Endodermal cell (in vitro differentiated cells): ENCODE measurements around the gene SPDYC. TPM values are rescaled to one million over a fixed set of nuclear protein-coding genes. Genes with fewer than 3 reads are reported as not detected.

ENCODE experiments used
- DNase-seq: peaks from one replicate; pipeline ENCODE4 v3.0.0-alpha.2; 2017
- H3K27ac ChIP-seq: 2 replicates; pipeline ENCODE4 v1.5.1; 2013; ENCODE audit warnings: mild to moderate bottlenecking, low read depth, low read length, moderate library complexity
- H3K27me3 ChIP-seq: 2 replicates; pipeline ENCODE4 v1.6.1; 2013; ENCODE audit warnings: mild to moderate bottlenecking, low read length, moderate library complexity; ENCODE audit not compliant: insufficient read depth, control insufficient read depth, poor library complexity, severe bottlenecking
- H3K36me3 ChIP-seq: 2 replicates; pipeline ENCODE4 v1.7.0; 2013; ENCODE audit warnings: mild to moderate bottlenecking, low read length, moderate library complexity; ENCODE audit not compliant: control insufficient read depth, insufficient read depth
- H3K4me1 ChIP-seq: one replicate; pipeline ENCODE4 v1.7.0; 2013; ENCODE audit warnings: low read length; ENCODE audit not compliant: control insufficient read depth, insufficient read depth
- H3K4me3 ChIP-seq: 2 replicates; pipeline ENCODE4 v1.5.1; 2013; ENCODE audit warnings: mild to moderate bottlenecking, low read length, moderate library complexity
- H3K9ac ChIP-seq: 2 replicates; pipeline ENCODE4 v1.6.1; 2013; ENCODE audit warnings: mild to moderate bottlenecking, low read length, moderate library complexity; ENCODE audit not compliant: poor library complexity, severe bottlenecking; ENCODE audit errors: extremely low read depth
- H3K9me3 ChIP-seq: 2 replicates; pipeline ENCODE4 v1.6.1; 2013; ENCODE audit warnings: mild to moderate bottlenecking, low read length, moderate library complexity; ENCODE audit not compliant: control insufficient read depth
- H3K27ac Mint-ChIP-seq: 2 replicates; pipeline ENCODE4 v1.8.0; 2020; ENCODE audit warnings: mixed read lengths
- H3K27me3 Mint-ChIP-seq: 2 replicates; pipeline ENCODE4 v1.8.0; 2021; ENCODE audit warnings: mild to moderate bottlenecking, mixed read lengths; ENCODE audit not compliant: insufficient read depth
- H3K36me3 Mint-ChIP-seq: 2 replicates; pipeline ENCODE4 v1.8.0; 2020; ENCODE audit warnings: low read depth, mixed read lengths
- H3K4me1 Mint-ChIP-seq: 2 replicates; pipeline ENCODE4 v1.8.0; 2020; ENCODE audit warnings: mixed read lengths
- H3K4me3 Mint-ChIP-seq: 2 replicates; pipeline ENCODE4 v1.8.0; 2020; ENCODE audit warnings: mild to moderate bottlenecking, moderate library complexity, mixed read lengths
- H3K9me3 Mint-ChIP-seq: 2 replicates; pipeline ENCODE4 v1.8.0; 2020; ENCODE audit warnings: mild to moderate bottlenecking, mixed read lengths
- WGBS, 2 experiments: methylation state at CpG; one replicate each; pipeline versions ENCODE4 v1.1.5 to v1.1.7; 2013; ENCODE audit warnings: missing lambda C conversion rate in 2 of 2, mixed read lengths in 1 of 2; ENCODE audit not compliant: insufficient coverage in 1 of 2, insufficient read length in 1 of 2; 5-methylcytosine and 5-hydroxymethylcytosine counted together
- total RNA-seq, 2 donors: library from RNA; stranded (reverse); fragmentation: NEBNext Ultra II Directional in 1 of 2; extraction: Animal tissue kit (Norgen Biotek cat#: 25700) in 1 of 2; gene quantifications; 2 replicates in 1 of 2; 3 replicates in 1 of 2; pipeline ENCODE4 v1.2.1, GENCODE V29; 2021
- TF ChIP-seq, protein P1 (sequence below): fragments of 200-600 bp; sonication (generic); conservative IDR thresholded peaks from 2 replicates; pipeline ENCODE4 v1.5.0; 2021; ENCODE audit warnings: antibody characterized with exemption, mild to moderate bottlenecking

SPDYC gene
- total RNA-seq, 2 donors from 2014 or later, result 0.46 TPM; not detected in 1

- no peaks in the 10 kb centered on the region for H3K27me3 Mint-ChIP-seq
- H3K36me3 ChIP-seq, result peaks cover 57% of the 10 kb centered on the region
- H3K27ac Mint-ChIP-seq, result no peak overlapping the region
- H3K4me3 Mint-ChIP-seq, result no peak overlapping the region
- peaks cover 5% of the 10 kb centered on the region for H3K4me1 ChIP-seq
- H3K9me3 ChIP-seq, result no peaks in the 10 kb centered on the region
- H3K27me3 ChIP-seq, result no peaks in the 10 kb centered on the region
- TF ChIP-seq, protein P1, sequence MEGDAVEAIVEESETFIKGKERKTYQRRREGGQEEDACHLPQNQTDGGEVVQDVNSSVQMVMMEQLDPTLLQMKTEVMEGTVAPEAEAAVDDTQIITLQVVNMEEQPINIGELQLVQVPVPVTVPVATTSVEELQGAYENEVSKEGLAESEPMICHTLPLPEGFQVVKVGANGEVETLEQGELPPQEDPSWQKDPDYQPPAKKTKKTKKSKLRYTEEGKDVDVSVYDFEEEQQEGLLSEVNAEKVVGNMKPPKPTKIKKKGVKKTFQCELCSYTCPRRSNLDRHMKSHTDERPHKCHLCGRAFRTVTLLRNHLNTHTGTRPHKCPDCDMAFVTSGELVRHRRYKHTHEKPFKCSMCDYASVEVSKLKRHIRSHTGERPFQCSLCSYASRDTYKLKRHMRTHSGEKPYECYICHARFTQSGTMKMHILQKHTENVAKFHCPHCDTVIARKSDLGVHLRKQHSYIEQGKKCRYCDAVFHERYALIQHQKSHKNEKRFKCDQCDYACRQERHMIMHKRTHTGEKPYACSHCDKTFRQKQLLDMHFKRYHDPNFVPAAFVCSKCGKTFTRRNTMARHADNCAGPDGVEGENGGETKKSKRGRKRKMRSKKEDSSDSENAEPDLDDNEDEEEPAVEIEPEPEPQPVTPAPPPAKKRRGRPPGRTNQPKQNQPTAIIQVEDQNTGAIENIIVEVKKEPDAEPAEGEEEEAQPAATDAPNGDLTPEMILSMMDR, result no peak
- no peak overlapping the region for H3K4me3 ChIP-seq
- H3K27ac ChIP-seq, result no peak overlapping the region
- no peak overlapping the region for H3K9ac ChIP-seq
- H3K36me3 Mint-ChIP-seq, result peaks cover 46% of the 10 kb centered on the region
- no peak for DNase-seq
- H3K9me3 Mint-ChIP-seq, result no peaks in the 10 kb centered on the region
- 98 to 100% methylated on average over 7 to 14 of the region's 14 CpGs for WGBS, 2 experiments
- H3K4me1 Mint-ChIP-seq, result peaks cover 15% of the 10 kb centered on the region
Observed at GRCh38 chr11:65210361-65210731, 40.3 kb downstream of the SPDYC start.

DNA sequence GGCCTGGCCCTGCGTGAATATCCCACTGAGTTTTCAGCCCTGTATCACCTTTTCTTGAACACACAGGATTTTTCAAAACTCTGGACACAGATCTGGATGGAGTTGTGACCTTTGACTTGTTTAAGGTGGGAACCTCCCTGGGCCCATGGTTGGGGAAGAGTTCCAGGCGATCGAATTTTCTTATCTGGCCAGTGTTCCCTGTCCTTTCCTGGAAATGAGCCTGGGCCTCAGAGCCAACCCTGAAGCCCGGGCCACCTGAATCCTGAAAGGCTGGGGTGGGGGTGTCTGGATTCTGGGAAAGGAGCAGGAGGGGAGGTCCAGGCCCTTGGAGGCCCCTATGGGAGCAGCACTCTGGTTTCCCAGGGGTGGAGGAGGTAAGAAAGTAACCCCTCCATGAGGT, 40.7 kb downstream of the SPDYC start:
- Mint-ChIP-seq H3K27ac (no peak overlapping the region), H3K4me1 (peaks cover 15% of the 10 kb centered on the region), H3K27me3 (no peaks in the 10 kb centered on the region), H3K4me3 (no peak overlapping the region), H3K36me3 (peaks cover 42% of the 10 kb centered on the region), H3K9me3 (no peaks in the 10 kb centered on the region)
- H3K9ac ChIP-seq, result no peak overlapping the region
- H3K36me3 ChIP-seq, result peaks cover 53% of the 10 kb centered on the region
- H3K27me3 ChIP-seq, result no peaks in the 10 kb centered on the region
- peak; percentile 31 for DNase-seq
- H3K4me3 ChIP-seq, result no peak overlapping the region
- no peaks in the 10 kb centered on the region for H3K9me3 ChIP-seq
- TF ChIP-seq, protein P1, result no peak
- peaks cover 5% of the 10 kb centered on the region for H3K4me1 ChIP-seq
- WGBS, 2 experiments, result 89 to 94% methylated on average over 3 to 4 of the region's 4 CpGs
- H3K27ac ChIP-seq, result no peak overlapping the region

DNA sequence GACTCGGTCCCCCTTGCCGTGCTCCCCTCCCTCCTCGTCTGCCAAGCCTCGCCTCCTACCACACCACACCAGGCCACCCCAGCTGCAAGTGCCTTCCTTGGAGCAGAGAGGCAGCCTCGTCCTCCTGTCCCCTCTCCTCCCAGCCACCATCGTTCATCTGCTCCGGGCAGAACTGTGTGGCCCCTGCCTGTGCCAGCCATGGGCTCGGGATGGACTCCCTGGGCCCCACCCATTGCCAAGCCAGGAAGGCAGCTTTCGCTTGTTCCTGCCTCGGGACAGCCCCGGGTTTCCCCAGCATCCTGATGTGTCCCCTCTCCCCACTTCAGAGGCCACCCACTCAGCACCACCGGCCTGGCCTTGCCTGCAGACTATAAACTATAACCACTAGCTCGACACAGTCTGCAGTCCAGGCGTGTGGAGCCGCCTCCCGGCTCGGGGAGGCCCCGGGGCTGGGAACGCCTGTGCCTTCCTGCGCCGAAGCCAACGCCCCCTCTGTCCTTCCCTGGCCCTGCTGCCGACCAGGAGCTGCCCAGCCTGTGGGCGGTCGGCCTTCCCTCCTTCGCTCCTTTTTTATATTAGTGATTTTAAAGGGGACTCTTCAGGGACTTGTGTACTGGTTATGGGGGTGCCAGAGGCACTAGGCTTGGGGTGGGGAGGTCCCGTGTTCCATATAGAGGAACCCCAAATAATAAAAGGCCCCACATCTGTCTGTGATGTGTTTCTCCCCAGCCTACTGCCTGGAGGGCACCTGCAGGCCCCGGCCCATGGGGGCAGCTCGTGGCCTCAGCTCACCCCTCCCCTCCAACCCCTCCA, 41.5 kb downstream of the SPDYC start:
- no peak overlapping the region for H3K27ac Mint-ChIP-seq
- no peak overlapping the region for H3K9ac ChIP-seq
- peaks cover 45% of the 10 kb centered on the region for H3K36me3 ChIP-seq
- peaks cover 15% of the 10 kb centered on the region for H3K4me1 Mint-ChIP-seq
- H3K27me3 Mint-ChIP-seq, result no peaks in the 10 kb centered on the region
- H3K4me3 ChIP-seq, result no peak overlapping the region
- H3K4me3 Mint-ChIP-seq, result no peak overlapping the region
- no peaks in the 10 kb centered on the region for H3K9me3 ChIP-seq
- peak; percentile 47 for DNase-seq
- no peaks in the 10 kb centered on the region for H3K9me3 Mint-ChIP-seq
- H3K27ac ChIP-seq, result peak overlapping the region; percentile 17
- TF ChIP-seq, protein P1, result no peak
- H3K4me1 ChIP-seq, result peaks cover 5% of the 10 kb centered on the region
- peaks cover 39% of the 10 kb centered on the region for H3K36me3 Mint-ChIP-seq
- 91 to 93% methylated on average over 17 to 27 of the region's 29 CpGs for WGBS, 2 experiments
- no peaks in the 10 kb centered on the region for H3K27me3 ChIP-seq
